SH-SY5Y (cell line): ENCODE data around the gene LRMDA.
A peak's percentile ranks its signal among the peaks of the same experiment; 100 is the strongest.

ENCODE experiments used
- GATA2 ChIP-seq: IDR thresholded peaks from 2 replicates; pipeline ENCODE4 v1.6.1; 2011; ENCODE audit warnings: mild to moderate bottlenecking, low read depth, low read length
- GATA3 ChIP-seq: IDR thresholded peaks from 2 replicates; pipeline ENCODE4 v1.6.1; 2011; ENCODE audit warnings: low read depth, mild to moderate bottlenecking, low read length, moderate library complexity

LRMDA gene

DNA sequence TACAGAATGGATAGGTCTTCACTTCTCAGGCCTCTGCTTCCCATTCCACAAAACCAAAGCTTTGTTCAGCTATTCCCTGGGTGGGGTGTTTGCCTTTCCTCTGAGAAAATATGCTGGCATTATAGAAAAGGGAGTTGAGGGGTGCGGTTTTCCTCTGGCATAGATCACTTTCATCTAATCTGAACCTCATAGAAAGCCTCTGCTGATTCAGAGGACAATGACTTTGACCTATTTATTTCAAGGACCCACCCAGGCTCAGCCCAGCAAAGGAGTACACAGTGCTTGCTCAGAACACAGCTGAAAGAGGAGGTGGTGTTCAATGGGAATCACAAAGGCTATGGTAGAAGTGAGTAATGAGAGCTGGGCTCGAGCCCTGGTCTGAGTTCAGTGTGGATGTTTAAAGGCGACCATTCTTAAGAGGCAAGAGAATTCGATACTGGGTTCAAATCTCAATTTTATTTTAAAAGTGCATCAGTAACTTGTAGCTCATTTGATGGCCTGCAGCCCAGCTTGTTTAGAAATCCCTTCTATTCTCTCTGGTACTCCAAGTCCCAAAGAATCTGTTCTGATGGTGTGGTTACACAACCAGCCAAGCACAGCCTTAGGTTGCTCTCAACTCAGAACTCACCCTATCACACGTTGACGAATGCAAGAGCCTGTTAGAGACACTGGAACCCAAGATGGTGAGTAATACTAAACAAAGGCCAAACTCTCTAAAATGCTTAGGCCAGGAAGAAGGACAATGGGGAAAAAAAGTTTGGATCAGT is 1012.8 kb downstream of the LRMDA start:
- no peak for TF ChIP-seq GATA2
- TF ChIP-seq GATA3: no peak

DNA sequence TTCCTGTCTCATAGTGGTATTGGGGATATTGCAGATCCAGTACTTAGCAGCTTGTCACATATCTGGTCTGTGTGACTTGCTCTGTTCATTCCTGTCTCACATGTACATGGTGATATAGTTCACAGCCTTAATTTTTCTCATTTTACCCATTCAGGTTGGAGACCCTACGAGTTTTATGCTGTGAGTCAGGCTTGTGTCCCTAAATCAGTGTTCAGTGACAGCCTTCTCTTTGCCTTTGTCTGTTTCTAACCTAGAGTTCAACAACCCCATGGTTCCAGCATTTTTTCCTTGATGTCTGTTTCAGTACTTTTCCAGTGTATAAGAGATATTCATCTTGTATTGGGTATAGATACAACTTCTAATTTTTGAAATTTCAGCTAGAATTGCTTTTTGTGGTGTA is 1016.2 kb downstream of the LRMDA start:
- no peak for TF ChIP-seq GATA2
- TF ChIP-seq GATA3: no peak

- TF ChIP-seq GATA3: no peak
- TF ChIP-seq GATA2: no peak
These were observed 1020.5 kb downstream of the LRMDA start for GRCh38 chr10:76451911-76452310.

- peak; percentile 95 for TF ChIP-seq GATA3
- TF ChIP-seq GATA2: peak; percentile 64; the same call in 1 of the 2 replicates
These were observed 1021.9 kb downstream of the LRMDA start for GRCh38 chr10:76453332-76453731.

GRCh38 chr10:76453997-76454396 is 1022.6 kb downstream of the LRMDA start:
- no peak for TF ChIP-seq GATA3
- no peak for TF ChIP-seq GATA2

- TF ChIP-seq GATA2 (no peak), GATA3 (no peak)
These were observed 1023.2 kb downstream of the LRMDA start for GRCh38 chr10:76454506-76455140.

GRCh38 chr10:76456197-76456596 is 1024.8 kb downstream of the LRMDA start:
- TF ChIP-seq GATA3 (no peak), GATA2 (no peak)

DNA sequence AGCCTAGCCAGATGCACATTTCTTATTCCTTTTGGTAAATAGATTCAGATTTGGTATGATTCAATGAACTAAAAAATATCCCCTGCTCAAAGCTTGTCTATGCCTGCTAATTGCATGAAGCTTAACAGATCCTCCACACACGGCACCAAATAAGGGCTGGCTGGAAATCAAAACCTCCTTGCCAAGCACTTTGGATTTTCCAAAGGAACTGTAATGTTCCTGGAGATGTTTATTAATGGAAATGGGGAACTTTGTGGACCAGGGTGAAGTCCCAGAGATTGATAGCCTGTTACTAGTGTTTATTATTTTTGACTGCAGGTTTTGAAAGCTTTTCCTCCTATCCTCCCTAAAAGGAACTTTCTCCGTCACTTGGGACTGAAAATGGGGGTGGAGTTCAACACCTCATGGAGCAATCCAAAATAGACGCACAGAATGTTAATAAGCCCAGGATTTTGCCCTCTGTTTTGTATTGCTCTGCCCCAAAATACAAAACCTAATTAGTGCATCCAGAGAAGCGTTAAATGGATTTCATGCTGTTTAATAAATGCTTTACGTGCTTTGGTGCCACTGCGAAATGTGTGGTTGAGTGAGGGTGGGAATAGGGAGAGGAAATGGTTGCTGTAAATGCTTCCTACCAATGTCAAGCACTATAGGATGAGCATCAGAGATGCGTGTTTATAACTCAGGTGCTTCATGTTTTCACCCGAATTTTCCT is 1027.7 kb downstream of the LRMDA start:
- TF ChIP-seq GATA3 (no peak), GATA2 (no peak)

DNA sequence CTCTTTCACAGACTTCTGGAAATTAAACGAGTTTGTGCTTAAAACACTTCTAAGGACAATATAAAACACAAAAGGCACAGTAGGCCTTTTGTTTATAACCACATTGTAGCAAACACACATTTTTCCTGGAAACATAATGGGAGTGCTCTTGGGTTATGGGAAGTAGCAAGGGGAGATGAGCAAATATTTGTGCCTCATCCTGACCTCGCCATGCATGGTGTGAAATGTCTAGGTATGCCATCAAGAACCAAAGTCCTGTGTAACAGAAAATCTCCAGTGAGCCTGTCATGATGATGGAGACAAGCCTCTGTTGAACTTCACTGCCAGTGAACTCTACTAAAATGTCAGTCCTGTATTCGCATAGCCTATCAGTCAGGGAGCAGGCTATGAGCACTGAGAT is 1029.6 kb downstream of the LRMDA start:
- TF ChIP-seq GATA3 (no peak), GATA2 (no peak)

DNA sequence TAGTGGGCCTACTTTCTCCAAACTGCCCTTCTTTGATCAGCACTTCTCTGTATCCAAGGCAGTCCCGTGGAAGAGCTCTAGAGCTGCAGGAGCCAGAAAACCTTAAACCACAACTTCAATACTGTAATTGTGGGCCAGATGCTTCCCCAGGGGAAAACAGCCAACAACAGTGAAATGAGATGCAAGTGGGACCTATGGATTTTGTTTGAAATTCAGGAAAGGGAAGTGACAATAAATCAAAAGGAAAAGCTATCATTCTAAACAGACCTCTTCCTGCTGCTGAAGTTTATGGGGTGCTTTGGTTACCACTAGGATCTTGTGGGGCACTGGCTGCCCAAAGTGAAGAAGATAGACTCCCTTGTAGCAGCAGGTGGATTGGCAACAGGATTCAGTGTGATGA is 1031.7 kb downstream of the LRMDA start:
- no peak for TF ChIP-seq GATA3
- TF ChIP-seq GATA2: no peak

DNA sequence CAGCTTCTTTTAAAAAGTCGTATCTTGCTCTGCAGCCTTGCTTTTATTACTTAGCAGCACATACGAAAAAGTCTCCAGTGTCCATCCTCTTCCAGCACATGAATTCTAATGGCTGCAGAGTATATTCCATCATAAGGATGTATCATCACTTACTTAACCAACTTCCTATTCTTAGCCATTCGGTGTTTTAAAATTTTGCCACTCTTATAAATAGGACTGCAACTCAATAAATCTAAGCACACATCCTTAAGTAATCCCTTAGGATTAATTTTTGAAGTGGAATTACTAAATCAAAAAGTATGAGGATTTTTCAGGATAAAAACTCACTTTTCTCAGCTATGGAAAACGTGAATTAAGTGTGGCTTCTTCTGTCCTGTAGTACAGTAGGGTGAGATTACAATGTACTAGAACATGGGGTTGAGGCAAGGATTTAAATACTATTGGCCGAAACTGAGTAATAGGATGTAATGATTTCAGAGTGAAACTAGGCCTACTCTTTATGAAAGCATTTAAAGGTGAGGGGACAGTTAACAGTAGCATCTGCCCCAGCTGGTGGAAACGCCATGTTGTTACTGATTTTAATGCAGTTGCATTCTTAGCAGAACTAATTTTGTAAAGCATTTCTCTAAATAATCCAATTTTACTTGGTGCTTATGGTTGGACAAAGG is 1035.5 kb downstream of the LRMDA start:
- TF ChIP-seq GATA2 (no peak), GATA3 (no peak)

DNA sequence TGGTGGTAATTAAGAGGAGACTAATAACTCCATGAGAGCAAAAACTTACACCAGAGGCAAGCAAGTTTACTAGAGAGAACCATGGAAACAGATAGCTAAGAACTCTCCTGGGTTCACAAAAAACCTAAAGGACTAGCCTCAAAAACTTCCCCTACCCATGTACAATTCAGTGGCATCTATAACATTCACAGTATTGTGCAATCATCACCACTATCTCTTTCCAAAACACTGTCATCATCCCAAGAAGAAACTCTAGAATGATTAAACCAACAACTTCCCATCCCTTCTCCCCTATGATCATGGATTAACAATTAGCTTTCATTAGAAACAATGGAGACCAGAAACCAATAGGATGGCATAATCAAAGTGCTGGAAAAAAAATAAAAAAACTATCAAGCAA is 1038.3 kb downstream of the LRMDA start:
- TF ChIP-seq GATA2: no peak
- TF ChIP-seq GATA3: no peak

DNA sequence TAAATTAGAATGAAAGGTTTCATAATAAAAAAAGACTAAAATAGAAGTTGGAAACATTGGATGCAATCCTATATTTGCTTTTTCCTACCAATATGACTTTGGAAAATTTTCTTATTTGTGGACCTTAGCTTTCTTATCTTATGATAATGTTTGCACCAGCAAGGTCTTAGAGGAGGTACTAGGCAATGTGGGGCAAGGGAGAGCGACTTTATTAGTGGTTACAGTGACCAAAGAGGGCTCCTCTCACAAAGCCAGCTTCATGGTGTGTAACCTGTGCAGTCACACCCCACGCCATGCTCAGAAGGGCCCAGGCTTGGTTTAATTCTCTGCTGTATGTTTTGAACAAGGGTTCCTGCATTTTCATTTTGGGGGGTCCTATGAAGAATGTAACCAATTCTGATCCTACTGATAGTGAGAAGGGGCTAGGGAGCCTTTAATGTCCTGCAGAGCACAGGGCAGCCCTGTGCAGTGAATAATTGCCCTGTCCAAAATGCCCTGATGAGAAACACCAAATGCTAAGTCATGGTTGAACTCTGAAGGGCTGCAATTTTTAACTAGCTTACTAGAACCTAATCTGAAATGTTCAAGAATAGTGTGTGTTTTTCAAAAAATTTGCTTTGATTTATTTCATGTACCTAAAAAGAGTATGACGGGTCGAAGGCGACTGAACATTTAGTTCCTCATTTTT is 1047.8 kb downstream of the LRMDA start:
- no peak for TF ChIP-seq GATA2
- TF ChIP-seq GATA3: no peak

GRCh38 chr10:76481178-76481577 is 1049.8 kb downstream of the LRMDA start:
- TF ChIP-seq GATA2 (no peak), GATA3 (no peak)
